GM12878 (cell line): ENCODE measurements around the gene TMEM131L. TPM values are rescaled to one million over a fixed set of nuclear protein-coding genes. Genes with fewer than 3 reads are reported as not detected.

Source experiments
- ATAC-seq: fragments of 200-7000 bp; cut with Tn5 transposase; 3 replicates; pipeline ENCODE4 v1.9.1; 2020; ENCODE audit warnings: mild to moderate bottlenecking, moderate library complexity
- BruUV-seq: library from RNA; stranded (reverse); fragments of 400-500 nt; replicated peaks from 2 replicates; lab custom pipeline; 2021; lab: Mats Ljungman, UMichigan
- CTCF ChIA-PET: fragments of 300-600 bp; sonication (Branson Sonifier 250); formaldehyde crosslinking; extraction: SDS; loops from one replicate; lab custom pipeline; 2021; ENCODE audit warnings: inconsistent platforms; lab: Yijun Ruan, JAX
- POLR2A ChIA-PET: fragments of 350-600 bp; formaldehyde crosslinking; extraction: SDS; loops from one replicate; lab custom pipeline; 2021; ENCODE audit warnings: inconsistent platforms; lab: Charles Lee
- RAD21 ChIA-PET: fragments of 300-600 bp; sonication (Branson Sonifier 250); formaldehyde crosslinking; loops from one replicate; lab custom pipeline; 2023; ENCODE audit warnings: antibody characterized with exemption; ENCODE audit not compliant: unreplicated experiment; lab: Charles Lee
- SMC1A ChIA-PET: fragments of 300-600 bp; sonication (Branson Sonifier 250); formaldehyde crosslinking; loops from one replicate; lab custom pipeline; 2023; ENCODE audit not compliant: unreplicated experiment, uncharacterized antibody; lab: Charles Lee
- DNase-seq: peaks from one replicate; pipeline ENCODE4 v3.0.0-alpha.2; 2011; ENCODE audit warnings: low read depth, low spot score
- FAIRE-seq: peaks from 3 replicates; lab custom pipeline; 2011; peaks lifted over from hg19 to GRCh38; lab: Jason Lieb, UNC
- H2AFZ ChIP-seq: 2 replicates; pipeline ENCODE4 v1.6.0; 2011; ENCODE audit warnings: low read depth, low read length, control low read depth; ENCODE audit not compliant: control insufficient read depth
- H3K27ac ChIP-seq: 2 replicates; pipeline ENCODE4 v1.5.1; 2011; ENCODE audit warnings: control low read depth; ENCODE audit not compliant: control insufficient read depth, insufficient read depth
- H3K27me3 ChIP-seq, 2 experiments: replicated peaks in 1 of 2; 2 replicates each; pipeline versions ENCODE4 v1.6.0 to v1.6.1; 2011; ENCODE audit warnings: low read length in 1 of 2; ENCODE audit not compliant: control insufficient read depth in 2 of 2, insufficient read depth in 2 of 2
- H3K36me3 ChIP-seq, 2 experiments: 2 replicates each; pipeline ENCODE4 v1.5.1; 2011; ENCODE audit warnings: low read length in 1 of 2; ENCODE audit not compliant: control insufficient read depth in 2 of 2, insufficient read depth in 2 of 2
- H3K4me1 ChIP-seq: 2 replicates; pipeline ENCODE4 v1.6.1; 2011; ENCODE audit warnings: mild to moderate bottlenecking, low read length, moderate library complexity, mixed read lengths; ENCODE audit not compliant: control insufficient read depth, insufficient read depth
- H3K4me2 ChIP-seq: 2 replicates; pipeline ENCODE4 v1.6.0; 2011; ENCODE audit warnings: control low read depth; ENCODE audit not compliant: control insufficient read depth, insufficient read depth
- H3K4me3 ChIP-seq: fragments of 200-600 bp; sonication (generic); 2 replicates; pipeline ENCODE4 v1.5.1; 2016
- H3K79me2 ChIP-seq: 2 replicates; pipeline ENCODE4 v1.6.0; 2011; ENCODE audit warnings: low read length; ENCODE audit not compliant: control insufficient read depth, insufficient read depth
- H3K9ac ChIP-seq: 2 replicates; pipeline ENCODE4 v1.8.0; 2011; ENCODE audit warnings: low read length, control low read depth, mixed read lengths; ENCODE audit not compliant: control insufficient read depth, insufficient read depth
- H3K9me3 ChIP-seq: replicated peaks from 3 replicates; pipeline ENCODE4 v1.5.1; 2011; ENCODE audit warnings: mild to moderate bottlenecking, low read length; ENCODE audit not compliant: control insufficient read depth, insufficient read depth
- H4K20me1 ChIP-seq: 2 replicates; pipeline ENCODE4 v1.6.0; 2011; ENCODE audit not compliant: control insufficient read depth, insufficient read depth
- BACH1 ChIP-seq: fragments of 450-650 bp; IDR thresholded peaks from 2 replicates; pipeline ENCODE4 v1.6.1; 2017; ENCODE audit warnings: mild to moderate bottlenecking, borderline replicate concordance
- BCL3 ChIP-seq: IDR thresholded peaks from 2 replicates; pipeline ENCODE4 v1.6.1; 2011; ENCODE audit warnings: borderline replicate concordance, low read depth, mild to moderate bottlenecking, moderate library complexity, low read length; ENCODE audit not compliant: insufficient read depth, poor library complexity, severe bottlenecking
- CREB1 ChIP-seq: IDR thresholded peaks from 2 replicates; pipeline ENCODE4 v1.6.1; 2012; ENCODE audit warnings: low read depth, mild to moderate bottlenecking, inconsistent platforms
- HSF1 ChIP-seq: fragments of 150-350 bp; IDR thresholded peaks from 2 replicates; pipeline ENCODE4 v1.6.1; 2014; ENCODE audit warnings: mild to moderate bottlenecking, low read depth, low read length
- MLLT1 ChIP-seq: fragments of 450-650 bp; IDR thresholded peaks from 2 replicates; pipeline ENCODE4 v1.6.1; 2016; ENCODE audit warnings: mild to moderate bottlenecking
- RFX5 ChIP-seq: IDR thresholded peaks from 2 replicates; pipeline ENCODE4 v1.6.1; 2011; ENCODE audit warnings: low read depth, low read length, improper control_type of control experiment
- USF2 ChIP-seq: IDR thresholded peaks from 2 replicates; pipeline ENCODE4 v1.6.1; 2011; ENCODE audit warnings: low read depth, low read length, improper control_type of control experiment, borderline replicate concordance
- ZNF24 ChIP-seq: fragments of 450-650 bp; IDR thresholded peaks from 2 replicates; pipeline ENCODE4 v1.6.1; 2017; ENCODE audit warnings: antibody characterized with exemption, mild to moderate bottlenecking
- WGBS: methylation state at CpG from one replicate; pipeline ENCODE4 v1.1.6; 2016; ENCODE audit warnings: low lambda C conversion rate; ENCODE audit not compliant: insufficient replicate concordance, insufficient coverage; ENCODE audit errors: missing lambda C conversion rate; 5-methylcytosine and 5-hydroxymethylcytosine counted together
- in situ Hi-C: fragments of 300-500 bp; cut with MboI; formaldehyde crosslinking; loops from 9 replicates; pipeline ENCODE4 v1.14.3; 2018; ENCODE audit warnings: mixed read lengths
- intact Hi-C: fragments of 100-400 bp; cut with micrococcal nuclease; formaldehyde crosslinking; loops from one replicate; pipeline ENCODE4 v1.14.2; 2022; ENCODE audit not compliant: unreplicated experiment
- polyA plus RNA-seq, 11 experiments: library from polyadenylated mRNA; depleted of rRNA in 4 of 11; unstranded in 6 of 11; stranded (reverse) in 5 of 11; fragments of >200 nt; fragmentation: Nextera tagmentation in 4 of 11; fragmentation: Illumina TruSeq in 1 of 11; extraction: Ambion mirVana in 4 of 11; extraction: Trizol in 1 of 11; gene quantifications; 1 replicate in 1 of 11; 2 replicates in 10 of 11; pipeline versions ENCODE4 v1.2.1 to v1.2.3, GENCODE V29; 2011 to 2016; ENCODE audit warnings: inconsistent platforms in 2 of 11, missing spikeins in 2 of 11, low read depth in 1 of 11
- total RNA-seq, 4 experiments: library from RNA; depleted of rRNA in 3 of 4; stranded (reverse); fragments of >200 nt in 3 of 4; fragmentation: Illumina TruSeq in 1 of 4; extraction: Trizol in 1 of 4; gene quantifications; 2 replicates each; pipeline versions ENCODE4 v1.2.1 to v1.2.3, GENCODE V29; 2013 to 2021

Gene TMEM131L
- total and polyA plus RNA-seq, 10 of the 15 experiments (the other 5 are each of a cell fraction or from before 2014, with no cell fraction given), result 8.5 to 101 (median 74.4) TPM

- H3K9ac ChIP-seq, result no peak overlapping the region
- ChIA-PET RAD21 (interaction anchor here (0.9 to 1.8 kb wide), 3 partner anchors 78 to 97 kb away, joined by 3 to 9 read pairs (median 3); no protein-coding TSS in a partner anchor), POLR2A (interaction anchor here (0.6 to 1.4 kb wide), 5 partner anchors 13 to 490 kb away, joined by 3 to 5 read pairs (median 3); no protein-coding TSS in a partner anchor), CTCF (interaction anchor here (0.6 to 2.2 kb wide), 6 partner anchors 10 to 235 kb away, joined by 3 to 6 read pairs (median 3); no protein-coding TSS in a partner anchor), SMC1A (interaction anchor here (0.6 to 2.2 kb wide), 6 partner anchors 10 to 102 kb away, joined by 3 to 8 read pairs (median 4); no protein-coding TSS in a partner anchor)
- H4K20me1 ChIP-seq, result peaks cover 13% of the 10 kb centered on the region
- no peak for DNase-seq
- FAIRE-seq, result no peak
- H3K4me1 ChIP-seq, result peaks cover 14% of the 10 kb centered on the region
- H3K4me2 ChIP-seq, result no peak overlapping the region
- in situ Hi-C loops (no loop called here), intact Hi-C loops (no loop called here)
- H3K27ac ChIP-seq, result no peak overlapping the region
- no peaks in the 10 kb centered on the region for H3K9me3 ChIP-seq
- no peak overlapping the region for H2AFZ ChIP-seq
- no peak overlapping the region for H3K4me3 ChIP-seq
- H3K36me3 ChIP-seq, result peaks cover 11 to 15% of the 10 kb centered on the region in 2 experiments
- WGBS, result 74% methylated on average over 8 of the region's 8 CpGs
- peaks cover 86% of the 10 kb centered on the region for H3K79me2 ChIP-seq
- no TSS peak for BruUV-seq
- no peak for TF ChIP-seq MLLT1
- H3K27me3 ChIP-seq, result no peaks in the 10 kb centered on the region
- ATAC-seq, result no peak
Measured at GRCh38 chr4:153545822-153546221, 79.7 kb downstream of the TMEM131L start.

GRCh38 chr4:153546280-153546679 is 80.1 kb downstream of the TMEM131L start:
- ATAC-seq, result no peak
- in situ Hi-C loops, result no loop called here
- RAD21 ChIA-PET, result interaction anchor here (0.9 kb wide), 1 partner anchor 78 kb away, joined by 3 read pairs; no protein-coding TSS in a partner anchor
- no peak for TF ChIP-seq CREB1
- TF ChIP-seq ZNF24, result no peak
- no peak for TF ChIP-seq HSF1
- no peak for TF ChIP-seq BACH1
- no peak for TF ChIP-seq BCL3
- no peak for TF ChIP-seq RFX5
- no peak for TF ChIP-seq USF2

More at GRCh38 chr4:153546280-153546679, 80.1 kb downstream of the TMEM131L start:
- peaks cover 16 to 18% of the 10 kb centered on the region in 2 experiments for H3K36me3 ChIP-seq
- H3K27ac ChIP-seq, result no peak overlapping the region
- POLR2A ChIA-PET, result interaction anchor here (0.6 to 1.4 kb wide), 3 partner anchors 13 to 490 kb away, joined by 3 to 5 read pairs (median 3); no protein-coding TSS in a partner anchor
- no TSS peak for BruUV-seq
- FAIRE-seq (no peak), DNase-seq (no peak)
- H2AFZ ChIP-seq, result no peak overlapping the region
- H3K4me2 ChIP-seq, result no peak overlapping the region
- H3K4me1 ChIP-seq, result peaks cover 9% of the 10 kb centered on the region
- 97% methylated on average over 3 of the region's 3 CpGs for WGBS
- intact Hi-C loops, result no loop called here
- peaks cover 85% of the 10 kb centered on the region for H3K79me2 ChIP-seq
- no peak overlapping the region for H3K4me3 ChIP-seq
- SMC1A ChIA-PET, result interaction anchor here (0.6 to 2.2 kb wide), 8 partner anchors 10 to 103 kb away, joined by 3 to 8 read pairs (median 4); no protein-coding TSS in a partner anchor
- no peaks in the 10 kb centered on the region for H3K27me3 ChIP-seq
- no peaks in the 10 kb centered on the region for H3K9me3 ChIP-seq
- no peak overlapping the region for H3K9ac ChIP-seq
- peaks cover 11% of the 10 kb centered on the region for H4K20me1 ChIP-seq
- CTCF ChIA-PET, result interaction anchor here (0.8 to 1.8 kb wide), 5 partner anchors 11 to 236 kb away, joined by 3 to 4 read pairs (median 3); no protein-coding TSS in a partner anchor
